ENCODE data around the gene AP3S1. TPM values are rescaled to one million over a fixed set of nuclear protein-coding genes. Genes with fewer than 3 reads are reported as not detected.
A peak's percentile ranks its signal among the peaks of the same experiment; 100 is the strongest.

AP3S1 gene
- total RNA-seq, 1 donor from 2014 or later = 157 TPM

GRCh38 chr5:115812372-115812771, 29.4 kb upstream of the AP3S1 start:
- H3K27me3 Mint-ChIP-seq (ENCODE audit: insufficient read depth, low read depth) = peaks cover 2% of the 10 kb centered on the region
- Histone ChIP-seq H3K9ac (no peak overlapping the region), H3K36me3 (no peaks in the 10 kb centered on the region), H3F3A (ENCODE audit: low read depth) (peaks cover 10% of the 10 kb centered on the region), H3K79me2 (ENCODE audit: low read depth) (no peaks in the 10 kb centered on the region), H4K20me1 (ENCODE audit: low read depth) (peaks cover 17% of the 10 kb centered on the region), H3K27me3 (peaks cover 31% of the 10 kb centered on the region), H2AFZ (replicated peaks) (no peak overlapping the region), H3K4me3 (no peak overlapping the region), H3K4me2 (no peak overlapping the region), H3K27ac (no peak overlapping the region), H3K9me3 (ENCODE audit: low read depth) (no peaks in the 10 kb centered on the region), H3K4me1 (peaks cover 22% of the 10 kb centered on the region)
- H3K9me3 Mint-ChIP-seq = no peaks in the 10 kb centered on the region
- DNase-seq (ENCODE audit: low spot score) = no peak
- H3K27ac Mint-ChIP-seq = no peak overlapping the region
- H3K4me3 Mint-ChIP-seq = no peak overlapping the region
- peaks cover 22% of the 10 kb centered on the region for H3K4me1 Mint-ChIP-seq
- no peak for TF ChIP-seq EZH2phosphoT487 (IDR thresholded peaks at IDR 0.05)
- no peak for TF ChIP-seq CTCF (IDR thresholded peaks at IDR 0.05)
- no peak for TF ChIP-seq EZH2 (IDR thresholded peaks at IDR 0.05)
- peaks cover 37% of the 10 kb centered on the region for H3K36me3 Mint-ChIP-seq

GRCh38 chr5:115813719-115814118, 28.0 kb upstream of the AP3S1 start:
- Mint-ChIP-seq H3K4me3 (peak overlapping the region; percentile 52), H3K36me3 (peaks cover 28% of the 10 kb centered on the region), H3K4me1 (peaks cover 33% of the 10 kb centered on the region), H3K9me3 (no peaks in the 10 kb centered on the region), H3K27me3 (ENCODE audit: insufficient read depth, low read depth) (peaks cover 2% of the 10 kb centered on the region), H3K27ac (no peak overlapping the region)
- TF ChIP-seq EZH2phosphoT487 (IDR thresholded peaks at IDR 0.05) = no peak
- TF ChIP-seq EZH2 (IDR thresholded peaks at IDR 0.05) = no peak
- no peak for TF ChIP-seq CTCF (IDR thresholded peaks at IDR 0.05)
- no peaks in the 10 kb centered on the region for H3K79me2 ChIP-seq (ENCODE audit: low read depth)
- no peak overlapping the region for H2AFZ ChIP-seq (replicated peaks)
- no peak overlapping the region for H3K27ac ChIP-seq
- H3F3A ChIP-seq (ENCODE audit: low read depth) = peaks cover 10% of the 10 kb centered on the region
- H3K27me3 ChIP-seq = peaks cover 34% of the 10 kb centered on the region
- peak overlapping the region; percentile 96 for H3K4me2 ChIP-seq
- peak; percentile 2 for DNase-seq (ENCODE audit: low spot score)
- no peaks in the 10 kb centered on the region for H3K36me3 ChIP-seq
- H3K4me1 ChIP-seq = peaks cover 22% of the 10 kb centered on the region
- H3K9ac ChIP-seq = no peak overlapping the region
- no peak overlapping the region for H3K4me3 ChIP-seq
- peaks cover 17% of the 10 kb centered on the region for H4K20me1 ChIP-seq (ENCODE audit: low read depth)
- no peaks in the 10 kb centered on the region for H3K9me3 ChIP-seq (ENCODE audit: low read depth)

GRCh38 chr5:115815006-115815692, 26.6 kb upstream of the AP3S1 start:
- Histone ChIP-seq H4K20me1 (ENCODE audit: low read depth) (peaks cover 17% of the 10 kb centered on the region), H3K9me3 (ENCODE audit: low read depth) (no peaks in the 10 kb centered on the region), H3K9ac (no peak overlapping the region), H3K27ac (no peak overlapping the region), H2AFZ (replicated peaks) (no peak overlapping the region), H3K27me3 (peaks cover 34% of the 10 kb centered on the region), H3K4me2 (peak overlapping the region; percentile 96), H3K79me2 (ENCODE audit: low read depth) (no peaks in the 10 kb centered on the region), H3K4me3 (peak overlapping the region; percentile 71), H3K4me1 (peaks cover 22% of the 10 kb centered on the region), H3K36me3 (no peaks in the 10 kb centered on the region), H3F3A (ENCODE audit: low read depth) (peaks cover 10% of the 10 kb centered on the region)
- Mint-ChIP-seq H3K27ac (no peak overlapping the region), H3K36me3 (peaks cover 21% of the 10 kb centered on the region), H3K4me1 (peaks cover 35% of the 10 kb centered on the region), H3K9me3 (no peaks in the 10 kb centered on the region), H3K4me3 (peak overlapping the region; percentile 99), H3K27me3 (ENCODE audit: insufficient read depth, low read depth) (peaks cover 2% of the 10 kb centered on the region)
- TF ChIP-seq EZH2phosphoT487 (IDR thresholded peaks at IDR 0.05) (peak; percentile 48), EZH2 (IDR thresholded peaks at IDR 0.05) (peak; percentile 74), CTCF (IDR thresholded peaks at IDR 0.05) (no peak)
- no peak for DNase-seq (ENCODE audit: low spot score)
